H1 (cell line): ENCODE measurements around the gene FAR2. TPM values are rescaled to one million over a fixed set of nuclear protein-coding genes. Genes with fewer than 3 reads are reported as not detected.

Experiments used
- CTCF ChIA-PET: fragments of 300-600 bp; sonication (Branson Sonifier 250); formaldehyde crosslinking; loops from one replicate; lab custom pipeline; 2021; ENCODE audit not compliant: partially characterized antibody; lab: Charles Lee
- POLR2A ChIA-PET: fragments of 300-600 bp; sonication (Branson Sonifier 250); formaldehyde crosslinking; loops from one replicate; lab custom pipeline; 2021; ENCODE audit warnings: inconsistent platforms; ENCODE audit not compliant: partially characterized antibody; lab: Charles Lee
- DNase-seq, 2 experiments: peaks; one replicate each; pipeline versions ENCODE4 v3.0.0 to v3.0.0-alpha.2; 2010 to 2022; ENCODE audit warnings: low spot score in 2 of 2, low read depth in 1 of 2, mixed read lengths in 1 of 2
- FAIRE-seq: peaks from 2 replicates; lab custom pipeline; 2011; peaks lifted over from hg19 to GRCh38; lab: Jason Lieb, UNC
- H2AFZ ChIP-seq: 2 replicates; pipeline ENCODE4 v1.8.1; 2012; ENCODE audit warnings: low read length, inconsistent platforms
- H2AK5ac ChIP-seq: 2 replicates; pipeline ENCODE4 v1.6.1; 2013; ENCODE audit warnings: low read depth, low read length
- H2BK120ac ChIP-seq: replicated peaks from 2 replicates; pipeline ENCODE3; 2013; ENCODE audit warnings: low read depth, low read length, inconsistent platforms
- H2BK12ac ChIP-seq: 2 replicates; pipeline ENCODE4 v1.6.1; 2013; ENCODE audit warnings: low read depth, low read length
- H2BK15ac ChIP-seq: 2 replicates; pipeline ENCODE4 v1.6.1; 2013; ENCODE audit warnings: low read length
- H2BK20ac ChIP-seq: 2 replicates; pipeline ENCODE4 v1.6.1; 2013; ENCODE audit warnings: low read length
- H2BK5ac ChIP-seq: 2 replicates; pipeline ENCODE4 v1.6.1; 2013; ENCODE audit warnings: low read depth, low read length
- H3K14ac ChIP-seq: 2 replicates; pipeline ENCODE4 v1.6.1; 2013; ENCODE audit warnings: inconsistent platforms; ENCODE audit not compliant: insufficient read length
- H3K18ac ChIP-seq: 2 replicates; pipeline ENCODE4 v1.6.1; 2013; ENCODE audit warnings: low read length; ENCODE audit errors: extremely low read depth
- H3K23ac ChIP-seq: 2 replicates; pipeline ENCODE4 v1.6.1; 2013; ENCODE audit warnings: inconsistent platforms; ENCODE audit not compliant: insufficient read length
- H3K23me2 ChIP-seq: 2 replicates; pipeline ENCODE4 v1.6.1; 2013; ENCODE audit warnings: low read depth, low read length
- H3K27ac ChIP-seq: 2 replicates; pipeline ENCODE4 v1.6.1; 2011; ENCODE audit warnings: low read depth, low read length, inconsistent platforms
- H3K27me3 ChIP-seq, 4 experiments: replicated peaks in 1 of 4; 1 replicate in 1 of 4; 2 replicates in 3 of 4; pipeline versions ENCODE4 v1.6.1 to v1.8.1; 2011 to 2013; ENCODE audit warnings: low read length in 3 of 4, mild to moderate bottlenecking in 3 of 4, inconsistent platforms in 2 of 4, mixed read lengths in 2 of 4, moderate library complexity in 1 of 4; ENCODE audit not compliant: control insufficient read depth in 3 of 4, insufficient read depth in 3 of 4; ENCODE audit errors: extremely low read depth in 1 of 4
- H3K36me3 ChIP-seq, 4 experiments: 2 replicates each; pipeline versions ENCODE4 v1.6.1 to v1.8.1; 2011 to 2013; ENCODE audit warnings: mild to moderate bottlenecking in 4 of 4, low read length in 3 of 4, moderate library complexity in 2 of 4, control low read depth in 1 of 4, inconsistent platforms in 1 of 4; ENCODE audit not compliant: insufficient read depth in 4 of 4, control insufficient read depth in 2 of 4
- H3K4ac ChIP-seq: replicated peaks from 2 replicates; pipeline ENCODE3; 2013; ENCODE audit warnings: low read length, low read depth, mixed read lengths, inconsistent platforms; ENCODE audit not compliant: insufficient read length
- H3K4me1 ChIP-seq, 4 experiments: replicated peaks in 1 of 4; 1 replicate in 1 of 4; 2 replicates in 3 of 4; pipeline versions ENCODE4 v1.6.1 to v1.8.1; 2011 to 2013; ENCODE audit warnings: low read length in 3 of 4, inconsistent platforms in 2 of 4, mixed read lengths in 1 of 4; ENCODE audit not compliant: insufficient read depth in 4 of 4, control insufficient read depth in 3 of 4
- H3K4me2 ChIP-seq, 2 experiments: 2 replicates each; pipeline versions ENCODE4 v1.6.1 to v1.8.1; 2011 to 2013; ENCODE audit warnings: low read depth in 2 of 2, low read length in 2 of 2, control low read depth in 1 of 2, inconsistent platforms in 1 of 2, mild to moderate bottlenecking in 1 of 2; ENCODE audit not compliant: insufficient read depth in 1 of 2
- H3K4me3 ChIP-seq, 4 experiments: fragments of 200-600, 300-600 bp in 1 of 4; sonication (generic), shearing (Covaris generic), sonication (Bioruptor Twin) in 1 of 4; 2 replicates each; pipeline versions ENCODE4 v1.5.1 to v1.8.1; 2011 to 2016; ENCODE audit warnings: low read length in 4 of 4, low read depth in 3 of 4, control low read depth in 2 of 4, inconsistent platforms in 2 of 4, mild to moderate bottlenecking in 2 of 4, mixed read lengths in 1 of 4, moderate library complexity in 1 of 4; ENCODE audit not compliant: insufficient read depth in 2 of 4; ENCODE audit errors: extremely low read depth in 1 of 4
- H3K56ac ChIP-seq: replicated peaks from 2 replicates; pipeline ENCODE3; 2013; ENCODE audit warnings: low read depth, mild to moderate bottlenecking, mixed read lengths, low read length, inconsistent platforms; ENCODE audit not compliant: insufficient read length
- H3K79me1 ChIP-seq: 2 replicates; pipeline ENCODE4 v1.6.1; 2013; ENCODE audit warnings: low read depth, low read length, control low read depth
- H3K79me2 ChIP-seq, 2 experiments: 2 replicates each; pipeline versions ENCODE4 v1.6.1 to v1.8.1; 2012 to 2013; ENCODE audit warnings: low read length in 2 of 2, mild to moderate bottlenecking in 2 of 2, inconsistent platforms in 1 of 2; ENCODE audit not compliant: insufficient read depth in 2 of 2, control insufficient read depth in 1 of 2
- H3K9ac ChIP-seq, 4 experiments: replicated peaks in 1 of 4; 1 replicate in 1 of 4; 2 replicates in 3 of 4; pipeline versions ENCODE4 v1.6.1 to v1.8.1; 2011 to 2013; ENCODE audit warnings: low read depth in 3 of 4, low read length in 3 of 4, control low read depth in 2 of 4, mild to moderate bottlenecking in 2 of 4, moderate library complexity in 2 of 4, inconsistent platforms in 1 of 4; ENCODE audit errors: extremely low read depth in 1 of 4
- H3K9me3 ChIP-seq, 2 experiments: 2 replicates each; pipeline versions ENCODE4 v1.6.1 to v1.8.1; 2012 to 2013; ENCODE audit warnings: mild to moderate bottlenecking in 2 of 2, moderate library complexity in 2 of 2, control low read depth in 1 of 2, inconsistent platforms in 1 of 2, low read depth in 1 of 2, low read length in 1 of 2, mixed read lengths in 1 of 2; ENCODE audit not compliant: insufficient read depth in 2 of 2
- H4K20me1 ChIP-seq, 2 experiments: replicated peaks in 1 of 2; 2 replicates each; pipeline versions ENCODE3 to v1.8.1; 2011 to 2013; ENCODE audit warnings: inconsistent platforms in 2 of 2, low read length in 2 of 2, mild to moderate bottlenecking in 1 of 2; ENCODE audit not compliant: insufficient read depth in 2 of 2, control insufficient read depth in 1 of 2
- H4K5ac ChIP-seq: 2 replicates; pipeline ENCODE4 v1.6.1; 2013; ENCODE audit warnings: low read length, low read depth, mixed read lengths, inconsistent platforms; ENCODE audit not compliant: insufficient read length
- H4K8ac ChIP-seq: 2 replicates; pipeline ENCODE4 v1.8.0; 2013; ENCODE audit warnings: mild to moderate bottlenecking, moderate library complexity, low read length, inconsistent platforms; ENCODE audit not compliant: insufficient read depth; ENCODE audit errors: extremely low read depth
- H4K91ac ChIP-seq: replicated peaks from 2 replicates; pipeline ENCODE3; 2013; ENCODE audit warnings: low read length, mixed read lengths, inconsistent platforms; ENCODE audit not compliant: insufficient read length
- ASH2L ChIP-seq: fragments of 200-600, 300-600 bp; sonication (generic); IDR thresholded peaks from one replicate; pipeline ENCODE4 v1.7.1; 2017; ENCODE audit warnings: low read length
- ATF2 ChIP-seq: IDR thresholded peaks from 2 replicates; pipeline ENCODE4 v1.6.1; 2012; ENCODE audit warnings: low read length, inconsistent platforms
- BCL11A ChIP-seq, 2 experiments: IDR thresholded peaks; one replicate each; pipeline ENCODE4 v1.6.1; 2011; ENCODE audit warnings: low read depth in 2 of 2, low read length in 2 of 2, mild to moderate bottlenecking in 2 of 2
- CBX5 ChIP-seq: fragments of 300-800, 300-1000 bp; sonication (generic); IDR thresholded peaks from 2 replicates; pipeline ENCODE4 v1.7.1; 2016; ENCODE audit warnings: antibody characterized with exemption, low read length, low read depth
- CBX8 ChIP-seq: fragments of 300-800, 300-1000 bp; sonication (generic); IDR thresholded peaks from 2 replicates; pipeline ENCODE4 v1.7.1; 2016; ENCODE audit warnings: low read depth, low read length, borderline replicate concordance
- KDM5A ChIP-seq: fragments of 200-600 bp; IDR thresholded peaks from 2 replicates; pipeline ENCODE4 v1.7.1; 2012; ENCODE audit warnings: mild to moderate bottlenecking, low read length, inconsistent platforms, mixed read lengths
- SP2 ChIP-seq: IDR thresholded peaks from 2 replicates; pipeline ENCODE4 v1.6.1; 2012; ENCODE audit warnings: mild to moderate bottlenecking, low read length, inconsistent platforms
- USF2 ChIP-seq: IDR thresholded peaks from 2 replicates; pipeline ENCODE4 v1.6.1; 2011; ENCODE audit warnings: low read length, improper control_type of control experiment
- YY1 ChIP-seq: IDR thresholded peaks from 2 replicates; pipeline ENCODE4 v1.6.1; 2011; ENCODE audit warnings: low read depth, mild to moderate bottlenecking, low read length
- ZNF274 ChIP-seq: IDR thresholded peaks from 2 replicates; pipeline ENCODE4 v1.7.0; 2012; ENCODE audit warnings: low read length, borderline replicate concordance; ENCODE audit errors: extremely low read depth
- WGBS, 2 experiments: shearing (Covaris generic) in 1 of 2; methylation state at CpG; one replicate each; pipeline versions ENCODE4 v1.1.6 to v1.1.7; 2013 to 2015; ENCODE audit warnings: low lambda C conversion rate in 2 of 2, mixed read lengths in 2 of 2, inconsistent platforms in 1 of 2, low coverage in 1 of 2, missing lambda C conversion rate in 1 of 2; ENCODE audit not compliant: insufficient replicate concordance in 2 of 2, insufficient coverage in 1 of 2, insufficient read length in 1 of 2; ENCODE audit errors: extremely low coverage in 1 of 2, missing lambda C conversion rate in 1 of 2; 5-methylcytosine and 5-hydroxymethylcytosine counted together
- polyA plus RNA-seq, 7 experiments: library from polyadenylated mRNA; depleted of rRNA in 3 of 7; stranded (reverse) in 5 of 7; unstranded in 2 of 7; fragments of >200 nt in 5 of 7; fragments of 200-250 nt in 2 of 7; gene quantifications; 1 replicate in 5 of 7; 2 replicates in 1 of 7; 4 replicates in 1 of 7; pipeline versions ENCODE4 v1.2.1 to v1.2.3, GENCODE V29; 2011 to 2013; ENCODE audit warnings: missing spikeins in 2 of 7, mixed read lengths in 2 of 7
- total RNA-seq: library from RNA; stranded (reverse); fragmentation: NEBNext Ultra II Directional; extraction: Animal tissue kit (Norgen Biotek cat#: 25700); gene quantifications from 2 replicates; pipeline ENCODE4 v1.2.1, GENCODE V29; 2021
- TF ChIP-seq, protein P1 (sequence below): IDR thresholded peaks from 2 replicates; pipeline ENCODE4 v1.6.1; 2012; ENCODE audit warnings: inconsistent platforms

Gene FAR2
- total and polyA plus RNA-seq, 2 of the 8 experiments (the other 6 are each of a cell fraction or from before 2014, with no cell fraction given) = 24.0 to 24.1 TPM

DNA sequence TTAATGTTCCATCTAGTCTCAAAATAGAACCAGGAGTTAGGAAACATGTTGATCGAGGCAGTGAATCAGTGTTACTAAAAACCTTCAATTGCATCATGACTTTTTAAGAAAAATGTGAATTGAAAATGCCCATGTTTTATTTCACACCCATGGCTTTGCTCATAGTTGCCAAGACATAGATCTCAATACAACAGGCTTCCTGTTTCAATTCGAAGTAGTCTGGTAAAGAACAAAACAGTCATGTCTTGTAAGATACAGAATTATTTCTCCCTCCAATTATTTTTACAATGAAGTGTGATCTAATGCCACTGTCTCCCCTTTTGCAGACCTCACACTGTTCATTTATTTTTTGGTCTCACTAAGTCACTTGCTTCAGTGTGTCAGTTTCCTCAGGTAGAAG is 44.6 kb upstream of the FAR2 start:
- Histone ChIP-seq H2BK120ac (no peak overlapping the region), H4K91ac (no peak overlapping the region), H2BK12ac (no peak overlapping the region), H3K9ac (no peak overlapping the region), H3K9me3 (0 out of 4 replicates have a peak, but pooled peaks cover 0 to 2% of the 10 kb centered on the region in 2 experiments), H4K5ac (no peak overlapping the region), H3K79me2 (no peaks in the 10 kb centered on the region), H3K27me3 (no peaks in the 10 kb centered on the region), H4K20me1 (no peaks in the 10 kb centered on the region), H3K14ac (no peak overlapping the region), H4K8ac (no peak overlapping the region), H3K27ac (no peak overlapping the region), H3K18ac (no peak overlapping the region), H3K23me2 (peaks cover 2% of the 10 kb centered on the region; the same call in 1 of the 2 replicates), H3K23ac (no peak overlapping the region), H2BK15ac (no peak overlapping the region), H2BK20ac (no peak overlapping the region), H3K4ac (no peak overlapping the region), H3K79me1 (no peaks in the 10 kb centered on the region), H3K4me1 (no peaks in the 10 kb centered on the region), H3K56ac (no peak overlapping the region), H3K4me2 (no peak overlapping the region), H2AFZ (no peak overlapping the region), H2AK5ac (no peak overlapping the region), H3K4me3 (no peak overlapping the region), H2BK5ac (no peak overlapping the region), H3K36me3 (no peaks in the 10 kb centered on the region)
- ChIA-PET CTCF (interaction anchor here (0.8 kb wide), 1 partner anchor 85 kb away, joined by 3 read pairs; no protein-coding TSS in a partner anchor), POLR2A (no interaction called here)
- FAIRE-seq = no peak
- no peak for DNase-seq
- WGBS, 2 experiments = 84% methylated on average over 2 of the region's 2 CpGs; no CpG with 5 or more reads in 1 of the 2 experiments
- TF ChIP-seq CBX8 (no peak), SP2 (no peak), ASH2L (no peak), YY1 (no peak), BCL11A (IDR thresholded peaks at IDR 0.05; ENCODE audit: low read depth in 2 of 2, low read length in 2 of 2) (no peak), KDM5A (no peak), ZNF274 (no peak), USF2 (no peak), CBX5 (no peak), ATF2 (no peak)
- TF ChIP-seq, protein P1, sequence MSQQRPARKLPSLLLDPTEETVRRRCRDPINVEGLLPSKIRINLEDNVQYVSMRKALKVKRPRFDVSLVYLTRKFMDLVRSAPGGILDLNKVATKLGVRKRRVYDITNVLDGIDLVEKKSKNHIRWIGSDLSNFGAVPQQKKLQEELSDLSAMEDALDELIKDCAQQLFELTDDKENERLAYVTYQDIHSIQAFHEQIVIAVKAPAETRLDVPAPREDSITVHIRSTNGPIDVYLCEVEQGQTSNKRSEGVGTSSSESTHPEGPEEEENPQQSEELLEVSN = no peak
